K562 (cell line): ENCODE data around the gene KRTAP2-1. TPM values are rescaled to one million over a fixed set of nuclear protein-coding genes. Genes with fewer than 3 reads are reported as not detected.

Source experiments
- CBFA2T2 ChIP-seq: fragments of 450-650 bp; conservative IDR thresholded peaks from 2 replicates; pipeline ENCODE4 v1.6.1; 2017; ENCODE audit warnings: mild to moderate bottlenecking
- EHMT2 ChIP-seq: fragments of 450-650 bp; IDR thresholded peaks from 2 replicates; pipeline ENCODE4 v1.6.1; 2018; ENCODE audit warnings: antibody characterized with exemption
- KAT2B ChIP-seq: IDR thresholded peaks from one replicate; pipeline ENCODE4 v1.6.1; 2012; ENCODE audit warnings: low read depth, mild to moderate bottlenecking, control low read depth, inconsistent platforms, low read length, moderate library complexity
- LEF1 ChIP-seq: fragments of 450-650 bp; IDR thresholded peaks from 2 replicates; pipeline ENCODE4 v1.6.1; 2016; ENCODE audit warnings: mild to moderate bottlenecking
- NCOA6 ChIP-seq: fragments of 450-650 bp; IDR thresholded peaks from 2 replicates; pipeline ENCODE4 v1.6.1; 2017; ENCODE audit warnings: mild to moderate bottlenecking
- NFIX ChIP-seq: fragments of 250-450 bp; sonication (Bioruptor Pico); IDR thresholded peaks from 2 replicates; pipeline ENCODE4 v1.4.0; 2020; ENCODE audit warnings: low read depth, mild to moderate bottlenecking, moderate library complexity
- PRMT5 ChIP-seq: sonication (generic); formaldehyde crosslinking; IDR thresholded peaks from 2 replicates; pipeline ENCODE4 v1.5.0; 2020; ENCODE audit warnings: missing genetic modification reagents
- RFX7 ChIP-seq: fragments of 250-450 bp; sonication (Bioruptor Pico); IDR thresholded peaks from 2 replicates; pipeline ENCODE4 v1.5.1; 2021; ENCODE audit warnings: mild to moderate bottlenecking
- SRSF7 ChIP-seq: fragments of 200-400 bp; formaldehyde crosslinking; optimal IDR thresholded peaks from 2 replicates; pipeline ENCODE3; 2017; ENCODE audit warnings: mild to moderate bottlenecking, low read depth, low read length
- SUPT5H ChIP-seq: fragments of 450-650 bp; IDR thresholded peaks from 2 replicates; pipeline ENCODE4 v1.6.1; 2016
- ZNF778 ChIP-seq: fragments of 450-650 bp; formaldehyde crosslinking; IDR thresholded peaks from 2 replicates; pipeline ENCODE4 v1.4.0; 2020; ENCODE audit warnings: mild to moderate bottlenecking, moderate library complexity
- polyA plus RNA-seq, 8 experiments: library from polyadenylated mRNA; depleted of rRNA in 4 of 8; stranded (reverse) in 5 of 8; unstranded in 3 of 8; fragments of >200 nt; fragmentation: Nextera tagmentation in 2 of 8; fragmentation: Illumina TruSeq in 1 of 8; extraction: Ambion mirVana in 2 of 8; extraction: Trizol in 1 of 8; gene quantifications; 2 replicates each; pipeline versions ENCODE4 v1.2.1 to v1.2.3, GENCODE V29; 2011 to 2014; ENCODE audit warnings: inconsistent platforms in 1 of 8, missing spikeins in 1 of 8
- total RNA-seq, 7 experiments: library from RNA; depleted of rRNA in 6 of 7; stranded (reverse); fragments of >200 nt in 6 of 7; fragmentation: Illumina TruSeq in 2 of 7; extraction: Trizol in 2 of 7; gene quantifications; 2 replicates each; pipeline versions ENCODE4 v1.2.1 to v1.2.3, GENCODE V29; 2011 to 2021; ENCODE audit warnings: low replicate concordance in 1 of 7
- TF ChIP-seq, protein P1 (sequence below): fragments of 250-450 bp; sonication (Bioruptor Pico); IDR thresholded peaks from 2 replicates; pipeline ENCODE4 v1.4.0; 2020
- TF ChIP-seq, protein P2 (sequence below): fragments of 250-450 bp; sonication (Bioruptor Pico); IDR thresholded peaks from 2 replicates; pipeline ENCODE4 v1.5.0; 2021; ENCODE audit warnings: mild to moderate bottlenecking, moderate library complexity
- TF ChIP-seq, protein P3 (sequence below): sonication (generic); formaldehyde crosslinking; IDR thresholded peaks from 2 replicates; pipeline ENCODE4 v1.8.0; 2022; ENCODE audit warnings: mild to moderate bottlenecking, missing genetic modification reagents, borderline replicate concordance
- TF ChIP-seq, protein P4 (sequence below): fragments of 450-650 bp; IDR thresholded peaks from 2 replicates; pipeline ENCODE4 v1.6.1; 2016; ENCODE audit warnings: mild to moderate bottlenecking

KRTAP2-1 gene
- total and polyA plus RNA-seq, 9 of the 15 experiments (the other 6 are each of a cell fraction or from before 2014, with no cell fraction given), result not detected

DNA sequence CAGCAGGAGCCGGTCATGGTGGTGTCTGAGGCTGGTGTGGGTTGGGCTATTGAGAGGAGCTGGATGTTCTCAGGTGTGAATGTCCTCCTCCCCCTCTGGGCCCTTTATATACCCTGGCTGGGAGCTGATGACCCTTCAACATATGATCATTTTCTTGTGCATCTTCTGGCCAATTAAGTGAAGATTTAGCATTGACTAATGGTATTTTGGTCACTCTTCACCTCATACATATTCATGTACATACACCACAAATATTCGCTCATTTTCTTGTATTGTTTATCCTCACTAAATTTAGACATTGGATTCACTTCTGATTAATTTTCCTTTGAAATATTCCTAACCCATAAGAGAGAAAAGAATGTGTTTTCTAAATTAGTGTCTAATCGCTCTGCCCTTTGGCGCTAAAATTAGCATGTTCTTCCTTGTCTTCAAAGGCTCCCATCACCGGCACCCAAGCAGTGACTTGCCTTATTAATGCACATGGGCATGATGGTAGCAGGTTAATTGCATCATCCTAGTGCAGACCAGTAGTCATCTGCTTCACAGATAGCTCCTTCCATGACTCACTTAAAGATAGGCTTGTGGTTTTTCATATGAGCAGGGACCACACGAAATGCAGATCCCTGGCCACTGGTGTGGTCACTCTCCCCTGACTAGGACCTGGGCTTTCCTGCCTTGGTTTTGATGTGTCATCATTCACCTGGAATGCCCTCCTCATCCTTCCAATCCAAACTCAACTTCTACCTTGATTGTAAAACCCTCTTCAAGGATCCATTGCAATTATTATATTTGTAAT is 18.9 kb upstream of the KRTAP2-1 start, which contains the start of gene KRTAP2-4 (continued):
- TF ChIP-seq, protein P1, sequence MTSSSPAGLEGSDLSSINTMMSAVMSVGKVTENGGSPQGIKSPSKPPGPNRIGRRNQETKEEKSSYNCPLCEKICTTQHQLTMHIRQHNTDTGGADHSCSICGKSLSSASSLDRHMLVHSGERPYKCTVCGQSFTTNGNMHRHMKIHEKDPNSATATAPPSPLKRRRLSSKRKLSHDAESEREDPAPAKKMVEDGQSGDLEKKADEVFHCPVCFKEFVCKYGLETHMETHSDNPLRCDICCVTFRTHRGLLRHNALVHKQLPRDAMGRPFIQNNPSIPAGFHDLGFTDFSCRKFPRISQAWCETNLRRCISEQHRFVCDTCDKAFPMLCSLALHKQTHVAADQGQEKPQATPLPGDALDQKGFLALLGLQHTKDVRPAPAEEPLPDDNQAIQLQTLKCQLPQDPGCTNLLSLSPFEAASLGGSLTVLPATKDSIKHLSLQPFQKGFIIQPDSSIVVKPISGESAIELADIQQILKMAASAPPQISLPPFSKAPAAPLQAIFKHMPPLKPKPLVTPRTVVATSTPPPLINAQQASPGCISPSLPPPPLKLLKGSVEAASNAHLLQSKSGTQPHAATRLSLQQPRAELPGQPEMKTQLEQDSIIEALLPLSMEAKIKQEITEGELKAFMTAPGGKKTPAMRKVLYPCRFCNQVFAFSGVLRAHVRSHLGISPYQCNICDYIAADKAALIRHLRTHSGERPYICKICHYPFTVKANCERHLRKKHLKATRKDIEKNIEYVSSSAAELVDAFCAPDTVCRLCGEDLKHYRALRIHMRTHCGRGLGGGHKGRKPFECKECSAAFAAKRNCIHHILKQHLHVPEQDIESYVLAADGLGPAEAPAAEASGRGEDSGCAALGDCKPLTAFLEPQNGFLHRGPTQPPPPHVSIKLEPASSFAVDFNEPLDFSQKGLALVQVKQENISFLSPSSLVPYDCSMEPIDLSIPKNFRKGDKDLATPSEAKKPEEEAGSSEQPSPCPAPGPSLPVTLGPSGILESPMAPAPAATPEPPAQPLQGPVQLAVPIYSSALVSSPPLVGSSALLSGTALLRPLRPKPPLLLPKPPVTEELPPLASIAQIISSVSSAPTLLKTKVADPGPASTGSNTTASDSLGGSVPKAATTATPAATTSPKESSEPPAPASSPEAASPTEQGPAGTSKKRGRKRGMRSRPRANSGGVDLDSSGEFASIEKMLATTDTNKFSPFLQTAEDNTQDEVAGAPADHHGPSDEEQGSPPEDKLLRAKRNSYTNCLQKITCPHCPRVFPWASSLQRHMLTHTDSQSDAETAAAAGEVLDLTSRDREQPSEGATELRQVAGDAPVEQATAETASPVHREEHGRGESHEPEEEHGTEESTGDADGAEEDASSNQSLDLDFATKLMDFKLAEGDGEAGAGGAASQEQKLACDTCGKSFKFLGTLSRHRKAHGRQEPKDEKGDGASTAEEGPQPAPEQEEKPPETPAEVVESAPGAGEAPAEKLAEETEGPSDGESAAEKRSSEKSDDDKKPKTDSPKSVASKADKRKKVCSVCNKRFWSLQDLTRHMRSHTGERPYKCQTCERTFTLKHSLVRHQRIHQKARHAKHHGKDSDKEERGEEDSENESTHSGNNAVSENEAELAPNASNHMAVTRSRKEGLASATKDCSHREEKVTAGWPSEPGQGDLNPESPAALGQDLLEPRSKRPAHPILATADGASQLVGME (CRISPR knock-in tag), result peak; percentile 91
- TF ChIP-seq LEF1 (peak; percentile 47; the same call in 1 of the 2 replicates), SUPT5H (no peak), EHMT2 (peak; percentile 83), NCOA6 (no peak), KAT2B (no peak), NFIX (CRISPR knock-in tag) (no peak), CBFA2T2 (no peak), ZNF778 (CRISPR knock-in tag) (no peak), PRMT5 (CRISPR knock-in tag) (no peak), RFX7 (no peak), SRSF7 (no peak)
- TF ChIP-seq, protein P2, sequence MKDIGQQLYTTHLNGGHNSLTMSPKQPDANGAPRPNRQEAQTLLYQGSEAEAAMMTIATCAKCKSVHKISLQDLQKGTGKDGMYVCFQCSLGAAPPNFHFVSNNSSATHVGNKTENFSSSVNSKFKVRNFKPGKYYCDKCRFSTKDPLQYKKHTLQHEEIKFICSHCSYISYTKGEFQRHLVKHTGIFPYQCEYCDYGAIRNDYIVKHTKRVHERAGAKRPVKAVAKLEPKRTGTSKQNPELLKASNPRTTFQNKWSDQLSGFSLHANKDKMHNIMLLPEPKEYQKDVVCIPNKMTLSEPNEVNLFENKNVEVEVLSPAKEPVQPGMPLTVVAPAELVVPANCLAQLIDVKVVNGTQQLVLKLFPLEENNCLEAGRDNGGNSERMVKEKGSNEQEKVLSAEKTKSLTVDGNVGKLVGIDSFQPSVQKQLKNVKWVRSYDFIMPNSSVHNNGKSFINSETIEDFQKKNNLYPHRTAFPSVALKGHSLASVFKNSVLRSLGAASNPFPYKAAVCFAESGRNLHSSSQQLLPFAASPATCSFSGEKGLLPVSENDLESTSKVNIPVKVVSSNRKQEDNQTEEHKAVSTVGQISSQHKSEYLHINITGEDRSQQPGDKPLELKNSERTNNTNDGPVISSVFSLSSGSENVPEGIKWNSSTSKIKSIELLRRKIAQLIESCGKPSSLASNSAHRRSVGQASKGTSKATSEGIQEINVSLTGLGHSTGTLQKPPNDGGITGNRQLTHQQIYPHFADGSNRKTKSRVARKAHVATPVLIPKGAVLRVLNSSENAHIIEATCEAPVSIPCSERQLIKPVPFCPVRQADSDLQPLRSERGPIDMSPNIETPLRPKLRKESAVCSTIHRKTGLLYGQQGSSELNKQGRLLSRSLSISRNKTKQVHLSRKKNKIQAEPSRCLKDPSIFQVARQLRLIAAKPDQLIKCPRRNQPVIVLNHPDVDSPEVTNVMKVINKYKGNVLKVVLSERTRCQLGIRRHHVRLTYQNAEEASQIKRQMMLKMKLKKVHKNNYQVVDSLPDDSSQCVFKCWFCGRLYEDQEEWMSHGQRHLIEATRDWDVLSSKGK (CRISPR knock-in tag), result no peak
- TF ChIP-seq, protein P3, sequence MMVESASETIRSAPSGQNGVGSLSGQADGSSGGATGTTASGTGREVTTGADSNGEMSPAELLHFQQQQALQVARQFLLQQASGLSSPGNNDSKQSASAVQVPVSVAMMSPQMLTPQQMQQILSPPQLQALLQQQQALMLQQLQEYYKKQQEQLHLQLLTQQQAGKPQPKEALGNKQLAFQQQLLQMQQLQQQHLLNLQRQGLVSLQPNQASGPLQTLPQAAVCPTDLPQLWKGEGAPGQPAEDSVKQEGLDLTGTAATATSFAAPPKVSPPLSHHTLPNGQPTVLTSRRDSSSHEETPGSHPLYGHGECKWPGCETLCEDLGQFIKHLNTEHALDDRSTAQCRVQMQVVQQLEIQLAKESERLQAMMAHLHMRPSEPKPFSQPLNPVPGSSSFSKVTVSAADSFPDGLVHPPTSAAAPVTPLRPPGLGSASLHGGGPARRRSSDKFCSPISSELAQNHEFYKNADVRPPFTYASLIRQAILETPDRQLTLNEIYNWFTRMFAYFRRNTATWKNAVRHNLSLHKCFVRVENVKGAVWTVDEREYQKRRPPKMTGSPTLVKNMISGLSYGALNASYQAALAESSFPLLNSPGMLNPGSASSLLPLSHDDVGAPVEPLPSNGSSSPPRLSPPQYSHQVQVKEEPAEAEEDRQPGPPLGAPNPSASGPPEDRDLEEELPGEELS (CRISPR knock-in tag), result no peak
- TF ChIP-seq, protein P4, sequence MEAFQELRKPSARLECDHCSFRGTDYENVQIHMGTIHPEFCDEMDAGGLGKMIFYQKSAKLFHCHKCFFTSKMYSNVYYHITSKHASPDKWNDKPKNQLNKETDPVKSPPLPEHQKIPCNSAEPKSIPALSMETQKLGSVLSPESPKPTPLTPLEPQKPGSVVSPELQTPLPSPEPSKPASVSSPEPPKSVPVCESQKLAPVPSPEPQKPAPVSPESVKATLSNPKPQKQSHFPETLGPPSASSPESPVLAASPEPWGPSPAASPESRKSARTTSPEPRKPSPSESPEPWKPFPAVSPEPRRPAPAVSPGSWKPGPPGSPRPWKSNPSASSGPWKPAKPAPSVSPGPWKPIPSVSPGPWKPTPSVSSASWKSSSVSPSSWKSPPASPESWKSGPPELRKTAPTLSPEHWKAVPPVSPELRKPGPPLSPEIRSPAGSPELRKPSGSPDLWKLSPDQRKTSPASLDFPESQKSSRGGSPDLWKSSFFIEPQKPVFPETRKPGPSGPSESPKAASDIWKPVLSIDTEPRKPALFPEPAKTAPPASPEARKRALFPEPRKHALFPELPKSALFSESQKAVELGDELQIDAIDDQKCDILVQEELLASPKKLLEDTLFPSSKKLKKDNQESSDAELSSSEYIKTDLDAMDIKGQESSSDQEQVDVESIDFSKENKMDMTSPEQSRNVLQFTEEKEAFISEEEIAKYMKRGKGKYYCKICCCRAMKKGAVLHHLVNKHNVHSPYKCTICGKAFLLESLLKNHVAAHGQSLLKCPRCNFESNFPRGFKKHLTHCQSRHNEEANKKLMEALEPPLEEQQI, result no peak
